ENCODE results near the gene CYP17A1. TPM values are rescaled to one million over a fixed set of nuclear protein-coding genes. Genes with fewer than 3 reads are reported as not detected.

CYP17A1 gene
- total RNA-seq, 2 experiments from 2014 or later: not detected

DNA sequence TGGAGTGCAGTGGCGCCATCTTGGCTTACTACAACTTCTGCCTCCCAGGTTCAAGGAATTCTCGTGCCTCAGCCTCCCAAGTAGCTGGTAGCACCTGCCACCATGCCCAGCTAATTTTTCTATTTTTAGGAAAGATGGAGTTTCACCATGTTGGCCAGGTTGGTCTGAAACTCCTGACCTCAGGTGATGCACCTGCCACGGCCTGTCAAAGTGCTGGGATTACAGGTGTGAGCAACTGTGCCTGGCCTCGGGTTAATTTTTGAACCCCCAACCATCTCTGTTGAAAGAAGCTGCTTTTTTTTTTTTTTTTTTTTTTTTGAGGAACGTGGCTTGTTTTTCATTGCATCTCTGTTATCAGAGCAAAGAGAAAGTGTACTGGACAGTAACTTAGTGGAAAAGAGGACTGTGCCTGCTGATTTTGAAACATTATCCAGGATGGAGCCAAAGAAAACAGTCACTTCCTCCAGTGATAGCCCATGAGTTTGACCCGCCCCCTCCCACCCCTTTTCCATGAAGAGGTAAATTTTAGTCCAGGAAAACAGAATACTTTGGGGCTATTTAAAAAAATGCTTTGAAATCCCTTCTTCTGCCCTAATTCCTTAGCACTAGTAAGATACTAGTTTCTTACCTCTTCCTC is 55.2 kb downstream of the CYP17A1 start:
- no peak overlapping the region for H3K27ac Mint-ChIP-seq
- DNase-seq: no peak
- POLR2A ChIA-PET: interaction anchor here (0.6 kb wide), 1 partner anchor 120 kb away, joined by 3 read pairs; no protein-coding TSS in a partner anchor
- TF ChIP-seq, protein P1, sequence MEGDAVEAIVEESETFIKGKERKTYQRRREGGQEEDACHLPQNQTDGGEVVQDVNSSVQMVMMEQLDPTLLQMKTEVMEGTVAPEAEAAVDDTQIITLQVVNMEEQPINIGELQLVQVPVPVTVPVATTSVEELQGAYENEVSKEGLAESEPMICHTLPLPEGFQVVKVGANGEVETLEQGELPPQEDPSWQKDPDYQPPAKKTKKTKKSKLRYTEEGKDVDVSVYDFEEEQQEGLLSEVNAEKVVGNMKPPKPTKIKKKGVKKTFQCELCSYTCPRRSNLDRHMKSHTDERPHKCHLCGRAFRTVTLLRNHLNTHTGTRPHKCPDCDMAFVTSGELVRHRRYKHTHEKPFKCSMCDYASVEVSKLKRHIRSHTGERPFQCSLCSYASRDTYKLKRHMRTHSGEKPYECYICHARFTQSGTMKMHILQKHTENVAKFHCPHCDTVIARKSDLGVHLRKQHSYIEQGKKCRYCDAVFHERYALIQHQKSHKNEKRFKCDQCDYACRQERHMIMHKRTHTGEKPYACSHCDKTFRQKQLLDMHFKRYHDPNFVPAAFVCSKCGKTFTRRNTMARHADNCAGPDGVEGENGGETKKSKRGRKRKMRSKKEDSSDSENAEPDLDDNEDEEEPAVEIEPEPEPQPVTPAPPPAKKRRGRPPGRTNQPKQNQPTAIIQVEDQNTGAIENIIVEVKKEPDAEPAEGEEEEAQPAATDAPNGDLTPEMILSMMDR (IDR thresholded peaks at IDR 0.05): no peak
- no peaks in the 10 kb centered on the region for H3K9me3 Mint-ChIP-seq
- H3K36me3 Mint-ChIP-seq (ENCODE audit: low read depth): peaks cover 9% of the 10 kb centered on the region
- H3K27me3 Mint-ChIP-seq: no peaks in the 10 kb centered on the region
- CTCF ChIA-PET: interaction anchor here (0.6 to 1.2 kb wide), 2 partner anchors 17 to 332 kb away, joined by 4 to 5 read pairs; no protein-coding TSS in a partner anchor
- no peak overlapping the region for H3K4me3 Mint-ChIP-seq
- H3K4me1 Mint-ChIP-seq (ENCODE audit: low read depth): peaks cover 53% of the 10 kb centered on the region
- intact Hi-C loops (cut with micrococcal nuclease): no loop called here
- ATAC-seq: no peak

DNA sequence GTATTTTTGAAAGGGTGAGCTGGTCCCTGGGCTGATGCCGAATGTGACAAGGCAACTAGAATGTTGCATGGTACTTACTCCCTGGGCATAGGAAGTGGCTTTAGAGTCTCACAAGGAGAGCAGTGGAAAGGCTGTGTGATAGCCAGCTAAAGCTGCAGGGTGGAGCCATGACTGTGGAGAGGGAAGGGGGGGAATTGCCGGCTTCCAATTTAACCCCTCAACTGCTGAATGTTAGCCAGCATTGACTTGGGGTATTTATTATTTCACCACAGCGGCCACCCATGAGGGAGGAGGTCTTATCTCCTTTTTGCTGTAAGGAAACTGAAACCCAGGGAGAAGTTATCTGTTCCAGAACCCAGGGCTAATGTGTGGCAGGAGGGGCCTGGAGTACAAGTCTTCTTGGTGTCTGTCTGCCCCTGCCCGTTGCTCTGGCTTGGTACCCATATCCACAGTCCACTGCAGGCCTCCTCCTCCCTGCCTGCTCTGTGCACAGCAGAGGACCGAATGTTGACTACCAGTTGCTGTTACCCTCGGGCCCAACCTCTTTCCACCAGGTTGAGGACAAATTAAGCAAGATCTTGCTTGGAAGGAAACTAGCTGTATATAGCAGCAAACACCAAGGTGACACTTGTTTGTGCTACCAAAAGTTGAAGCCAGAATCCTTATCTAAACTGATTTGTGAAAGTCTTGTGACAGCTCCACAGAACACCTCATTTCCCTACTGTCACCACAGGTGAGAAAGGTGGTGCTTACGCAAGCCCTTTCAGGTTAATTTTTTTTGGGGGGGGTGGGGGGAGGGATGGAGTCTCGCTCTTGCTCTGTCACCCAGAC is 55.9 kb downstream of the CYP17A1 start:
- Mint-ChIP-seq H3K27me3 (no peaks in the 10 kb centered on the region), H3K27ac (no peak overlapping the region), H3K4me1 (ENCODE audit: low read depth) (peaks cover 57% of the 10 kb centered on the region), H3K9me3 (no peaks in the 10 kb centered on the region), H3K36me3 (ENCODE audit: low read depth) (peaks cover 9% of the 10 kb centered on the region), H3K4me3 (no peak overlapping the region)
- TF ChIP-seq, protein P1 (IDR thresholded peaks at IDR 0.05): no peak
- intact Hi-C loops (cut with micrococcal nuclease): no loop called here
- ATAC-seq (no peak), DNase-seq (no peak)
- CTCF ChIA-PET: interaction anchor here (0.6 to 1.2 kb wide), 2 partner anchors 17 to 332 kb away, joined by 4 to 5 read pairs; no protein-coding TSS in a partner anchor
- POLR2A ChIA-PET: interaction anchor here (0.6 kb wide), 1 partner anchor 119 kb away, joined by 3 read pairs; no protein-coding TSS in a partner anchor

Other genes starting within 250 kb of the CYP17A1 start
- 10 to 100 TPM; 39.5 to 39.8 TPM for gene TRIM8, start 192.9 kb downstream of the CYP17A1 start, total RNA-seq
- gene ARL3, start 123.0 kb downstream of the CYP17A1 start, total RNA-seq: 1 to 10 TPM; 5.3 to 6.2 TPM
- gene SFXN2, start 122.8 kb downstream of the CYP17A1 start, total RNA-seq: 10 to 100 TPM; 12.8 to 16.3 TPM
- 10 to 100 TPM; 11.4 to 12.7 TPM for gene WBP1L, start 93.5 kb downstream of the CYP17A1 start, total RNA-seq
- 1 to 10 TPM; 6.4 to 6.8 TPM for gene BORCS7, start 16.8 kb upstream of the CYP17A1 start, total RNA-seq
- 1 to 10 TPM in 1 of 2 experiments, not detected in 1; 1.4 TPM for gene AS3MT, start 32.1 kb upstream of the CYP17A1 start, total RNA-seq
- gene CNNM2, start 80.9 kb upstream of the CYP17A1 start, total RNA-seq: 1 to 10 TPM; 5.1 to 5.2 TPM